ENCODE measurements around the gene UCMA.

- no peak for TF ChIP-seq CTCF (conservative IDR thresholded peaks at IDR 0.05 in 1 of 2, IDR thresholded peaks at IDR 0.05 in 1 of 2; ENCODE audit: extremely low read depth in 1 of 2, insufficient read depth in 1 of 2, low read depth in 1 of 2, low read length in 2 of 2)
- TF ChIP-seq EZH2 (IDR thresholded peaks at IDR 0.05; ENCODE audit: borderline replicate concordance, low read length) = no peak
Measured at GRCh38 chr10:13189961-13190360, 44.2 kb downstream of the UCMA start.
